SH-SY5Y (cell line): ENCODE data around the gene OSBPL8.

Experiments
- GATA2 ChIP-seq: IDR thresholded peaks from 2 replicates; pipeline ENCODE4 v1.6.1; 2011; ENCODE audit warnings: mild to moderate bottlenecking, low read depth, low read length
- GATA3 ChIP-seq: IDR thresholded peaks from 2 replicates; pipeline ENCODE4 v1.6.1; 2011; ENCODE audit warnings: low read depth, mild to moderate bottlenecking, low read length, moderate library complexity

The OSBPL8 gene

GRCh38 chr12:76518699-76519098 lies 40.9 kb downstream of the OSBPL8 start:
- TF ChIP-seq GATA2 (no peak), GATA3 (no peak)

GRCh38 chr12:76515271-76515670 lies 44.3 kb downstream of the OSBPL8 start:
- no peak for TF ChIP-seq GATA2
- no peak for TF ChIP-seq GATA3

- TF ChIP-seq GATA2 (no peak), GATA3 (no peak)
Observed at GRCh38 chr12:76508128-76508980, 51.2 kb downstream of the OSBPL8 start.

- TF ChIP-seq GATA3 (no peak), GATA2 (no peak)
Observed at GRCh38 chr12:76506149-76506548, 53.4 kb downstream of the OSBPL8 start.

GRCh38 chr12:76505050-76505449 lies 54.5 kb downstream of the OSBPL8 start:
- TF ChIP-seq GATA3 (no peak), GATA2 (no peak)

GRCh38 chr12:76504606-76505005 lies 55.0 kb downstream of the OSBPL8 start:
- no peak for TF ChIP-seq GATA3

- TF ChIP-seq GATA3 (no peak), GATA2 (no peak)
Observed at GRCh38 chr12:76503957-76504356, 55.6 kb downstream of the OSBPL8 start.

GRCh38 chr12:76501390-76501789 lies 58.2 kb downstream of the OSBPL8 start:
- TF ChIP-seq GATA2 (no peak), GATA3 (no peak)

- TF ChIP-seq GATA2 (no peak), GATA3 (no peak)
Observed at GRCh38 chr12:76495556-76495955, 64.0 kb downstream of the OSBPL8 start.

- TF ChIP-seq GATA2 (no peak), GATA3 (no peak)
Observed at GRCh38 chr12:76491292-76491691, 68.3 kb downstream of the OSBPL8 start.

GRCh38 chr12:76490763-76491162 lies 68.8 kb downstream of the OSBPL8 start:
- no peak for TF ChIP-seq GATA3
- no peak for TF ChIP-seq GATA2

GRCh38 chr12:76489737-76490136 lies 69.8 kb downstream of the OSBPL8 start:
- no peak for TF ChIP-seq GATA2
- no peak for TF ChIP-seq GATA3

- TF ChIP-seq GATA3 (no peak), GATA2 (no peak)
Observed at GRCh38 chr12:76486011-76486410, 73.6 kb downstream of the OSBPL8 start.

GRCh38 chr12:76480796-76481195 lies 78.8 kb downstream of the OSBPL8 start:
- TF ChIP-seq GATA3, result no peak
- no peak for TF ChIP-seq GATA2

- TF ChIP-seq GATA3, result no peak
Observed at GRCh38 chr12:76478045-76478444, 81.5 kb downstream of the OSBPL8 start.

- TF ChIP-seq GATA2 (no peak), GATA3 (no peak)
Observed at GRCh38 chr12:76471579-76471978, 88.0 kb downstream of the OSBPL8 start.
